DOHH2 (cell line): ENCODE data around the gene TMEM187.

Experiments used
- H3F3A ChIP-seq: fragments of 200-600 bp; sonication (generic), shearing (Covaris generic); 2 replicates; pipeline ENCODE4 v1.6.0; 2016; ENCODE audit warnings: antibody characterized with exemption, mild to moderate bottlenecking; ENCODE audit not compliant: control insufficient read depth, insufficient read depth
- H3K27ac ChIP-seq: fragments of 200-600 bp; sonication (generic); 2 replicates; pipeline ENCODE4 v1.5.1; 2014; ENCODE audit warnings: low read depth, mild to moderate bottlenecking, low read length, moderate library complexity
- H3K27me3 ChIP-seq: fragments of 200-600 bp; sonication (generic); 2 replicates; pipeline ENCODE4 v1.6.1; 2014; ENCODE audit warnings: mild to moderate bottlenecking, low read length, mixed read lengths; ENCODE audit not compliant: control insufficient read depth
- H3K36me3 ChIP-seq: fragments of 200-600 bp; sonication (generic); 2 replicates; pipeline ENCODE4 v1.6.1; 2014; ENCODE audit warnings: mild to moderate bottlenecking, low read length, moderate library complexity, mixed read lengths; ENCODE audit not compliant: control insufficient read depth
- H3K4me1 ChIP-seq: fragments of 200-600 bp; sonication (generic); 2 replicates; pipeline ENCODE4 v1.6.1; 2014; ENCODE audit warnings: mild to moderate bottlenecking, low read length, mixed read lengths; ENCODE audit not compliant: control insufficient read depth
- H3K4me2 ChIP-seq: fragments of 200-600 bp; sonication (generic); 2 replicates; pipeline ENCODE4 v1.6.0; 2014; ENCODE audit warnings: mild to moderate bottlenecking, low read length, moderate library complexity
- H3K4me3 ChIP-seq: fragments of 200-600 bp; sonication (generic); 2 replicates; pipeline ENCODE4 v1.5.1; 2014; ENCODE audit warnings: mild to moderate bottlenecking, low read length, mixed read lengths
- H3K79me2 ChIP-seq: fragments of 200-600 bp; sonication (generic); 2 replicates; pipeline ENCODE4 v1.6.1; 2014; ENCODE audit warnings: mild to moderate bottlenecking, low read length, mixed read lengths; ENCODE audit not compliant: control insufficient read depth
- H3K9me2 ChIP-seq: fragments of 200-600 bp; sonication (generic); replicated peaks from 2 replicates; pipeline ENCODE4 v1.6.1; 2014; ENCODE audit warnings: mild to moderate bottlenecking, low read length, mixed read lengths; ENCODE audit not compliant: control insufficient read depth
- H3K9me3 ChIP-seq: fragments of 200-600 bp; sonication (generic); 2 replicates; pipeline ENCODE4 v1.6.1; 2014; ENCODE audit warnings: antibody characterized with exemption, low read length, mixed read lengths; ENCODE audit not compliant: control insufficient read depth, insufficient read depth
- H4K20me1 ChIP-seq: fragments of 200-600 bp; sonication (generic); 2 replicates; pipeline ENCODE4 v1.6.0; 2014; ENCODE audit warnings: low read depth, mild to moderate bottlenecking, antibody characterized with exemption, low read length, moderate library complexity; ENCODE audit not compliant: control insufficient read depth, insufficient read depth
- EZH2phosphoT487 ChIP-seq: fragments of 200-600 bp; sonication (generic); IDR thresholded peaks from 2 replicates; pipeline ENCODE4 v1.6.1; 2017; ENCODE audit warnings: borderline replicate concordance, mild to moderate bottlenecking, antibody characterized with exemption, low read length, moderate library complexity, mixed read lengths
- TF ChIP-seq, protein P1 (sequence below): fragments of 200-600 bp; sonication (generic); IDR thresholded peaks from one replicate; pipeline ENCODE4 v1.5.1; 2014; ENCODE audit warnings: antibody characterized with exemption, mild to moderate bottlenecking, low read depth, low read length; ENCODE audit not compliant: poor library complexity, severe bottlenecking

The TMEM187 gene

DNA sequence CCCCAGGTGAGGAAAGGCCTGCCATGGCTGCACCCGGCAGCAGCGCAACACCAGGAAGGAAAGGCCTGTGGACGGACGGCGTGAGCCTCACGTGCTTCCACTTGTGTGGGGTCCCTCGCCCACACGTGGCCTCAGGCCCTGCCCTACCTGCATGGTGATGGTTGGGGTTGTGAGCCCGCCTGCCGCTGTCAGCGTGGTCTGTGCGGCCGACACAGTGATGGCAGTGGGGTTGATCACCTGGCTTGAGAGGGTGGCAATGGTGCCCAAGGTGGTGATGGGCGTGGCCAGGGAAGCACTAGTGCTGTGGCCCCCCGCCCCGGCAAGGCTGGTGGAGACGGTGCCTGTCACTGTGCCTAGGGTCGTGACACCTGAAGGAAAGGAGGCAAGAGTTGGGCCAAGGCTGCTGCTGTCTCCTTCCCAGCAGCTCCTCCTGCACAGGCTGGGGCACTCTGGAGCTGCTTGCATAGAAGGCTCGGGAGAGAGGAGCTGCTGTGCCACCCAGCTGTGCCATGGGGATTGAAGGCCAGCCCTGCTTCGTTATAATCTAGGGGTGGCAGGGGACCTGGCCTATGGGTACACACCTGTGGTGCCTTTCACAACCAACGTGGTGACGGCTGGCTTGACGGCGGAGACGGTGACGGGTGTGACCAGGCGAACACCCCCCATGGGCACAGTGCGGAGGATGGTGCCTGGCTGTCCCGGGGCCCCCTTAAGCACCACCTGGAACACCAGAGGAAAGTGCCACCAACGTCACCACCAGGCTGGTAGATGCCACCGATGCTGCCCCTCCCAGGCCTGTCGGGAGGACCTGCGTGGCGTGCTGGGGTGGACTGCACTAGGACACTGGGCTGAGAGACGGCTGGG is 16.3 kb upstream of the TMEM187 start:
- Histone ChIP-seq H4K20me1 (no peaks in the 10 kb centered on the region), H3K9me3 (no peaks in the 10 kb centered on the region), H3K4me3 (no peak overlapping the region), H3K36me3 (peaks cover 100% of the 10 kb centered on the region), H3K9me2 (no peaks in the 10 kb centered on the region), H3K4me2 (no peak overlapping the region), H3K4me1 (no peaks in the 10 kb centered on the region), H3F3A (no peaks in the 10 kb centered on the region), H3K79me2 (no peaks in the 10 kb centered on the region), H3K27me3 (no peaks in the 10 kb centered on the region), H3K27ac (no peak overlapping the region)
- no peak for TF ChIP-seq EZH2phosphoT487
- TF ChIP-seq, protein P1, sequence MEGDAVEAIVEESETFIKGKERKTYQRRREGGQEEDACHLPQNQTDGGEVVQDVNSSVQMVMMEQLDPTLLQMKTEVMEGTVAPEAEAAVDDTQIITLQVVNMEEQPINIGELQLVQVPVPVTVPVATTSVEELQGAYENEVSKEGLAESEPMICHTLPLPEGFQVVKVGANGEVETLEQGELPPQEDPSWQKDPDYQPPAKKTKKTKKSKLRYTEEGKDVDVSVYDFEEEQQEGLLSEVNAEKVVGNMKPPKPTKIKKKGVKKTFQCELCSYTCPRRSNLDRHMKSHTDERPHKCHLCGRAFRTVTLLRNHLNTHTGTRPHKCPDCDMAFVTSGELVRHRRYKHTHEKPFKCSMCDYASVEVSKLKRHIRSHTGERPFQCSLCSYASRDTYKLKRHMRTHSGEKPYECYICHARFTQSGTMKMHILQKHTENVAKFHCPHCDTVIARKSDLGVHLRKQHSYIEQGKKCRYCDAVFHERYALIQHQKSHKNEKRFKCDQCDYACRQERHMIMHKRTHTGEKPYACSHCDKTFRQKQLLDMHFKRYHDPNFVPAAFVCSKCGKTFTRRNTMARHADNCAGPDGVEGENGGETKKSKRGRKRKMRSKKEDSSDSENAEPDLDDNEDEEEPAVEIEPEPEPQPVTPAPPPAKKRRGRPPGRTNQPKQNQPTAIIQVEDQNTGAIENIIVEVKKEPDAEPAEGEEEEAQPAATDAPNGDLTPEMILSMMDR: no peak

DNA sequence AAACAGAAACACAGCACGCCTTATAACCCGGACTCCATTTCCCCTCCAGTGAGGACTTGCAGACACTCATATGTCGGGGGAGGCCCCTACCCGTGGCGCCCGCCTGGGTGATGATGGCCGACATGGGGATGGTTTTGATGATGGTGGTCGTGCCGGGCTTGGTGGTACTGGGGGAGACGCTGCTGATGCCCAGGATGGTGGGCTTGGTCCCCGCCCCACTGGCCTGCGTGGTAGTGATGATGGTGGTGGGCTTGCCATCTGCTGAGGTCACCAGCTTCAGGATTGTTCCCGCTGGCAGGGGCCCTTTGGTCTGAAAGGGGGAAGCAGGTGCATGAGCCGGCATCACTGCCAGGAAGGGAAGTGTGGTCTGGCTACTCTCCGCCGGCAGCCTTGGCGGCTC is 15.3 kb upstream of the TMEM187 start:
- no peaks in the 10 kb centered on the region for H3K27me3 ChIP-seq
- TF ChIP-seq, protein P1: no peak
- no peaks in the 10 kb centered on the region; the same call in 1 of the 2 replicates for H3K79me2 ChIP-seq
- no peak overlapping the region for H3K27ac ChIP-seq
- H4K20me1 ChIP-seq: no peaks in the 10 kb centered on the region
- H3K4me1 ChIP-seq: no peaks in the 10 kb centered on the region
- H3F3A ChIP-seq: no peaks in the 10 kb centered on the region
- peaks cover 100% of the 10 kb centered on the region for H3K36me3 ChIP-seq
- H3K9me3 ChIP-seq: no peaks in the 10 kb centered on the region
- no peak overlapping the region for H3K4me2 ChIP-seq
- no peaks in the 10 kb centered on the region for H3K9me2 ChIP-seq
- no peak overlapping the region for H3K4me3 ChIP-seq

DNA sequence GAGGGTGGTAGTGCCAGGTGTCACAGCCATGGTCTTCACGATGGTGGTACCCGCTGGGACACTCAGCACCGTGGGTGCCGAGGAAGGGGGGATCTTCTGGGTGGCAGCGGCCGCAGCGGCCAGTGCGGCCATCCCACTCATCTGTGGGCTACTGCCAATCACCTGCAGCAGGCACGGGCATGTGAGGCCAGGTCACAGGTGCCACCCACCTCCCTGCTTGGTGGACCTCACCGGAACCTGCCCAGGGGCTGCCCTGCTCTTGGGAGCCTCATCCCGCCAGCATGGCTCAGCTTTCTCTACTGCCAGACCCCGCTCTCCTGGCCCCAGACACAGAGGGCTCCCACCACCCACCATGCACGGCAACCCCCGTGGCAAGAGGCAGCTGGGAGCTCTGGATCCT is 13.9 kb upstream of the TMEM187 start:
- no peak overlapping the region for H3K4me3 ChIP-seq
- H3K9me3 ChIP-seq: no peaks in the 10 kb centered on the region
- H3K79me2 ChIP-seq: peaks cover 11% of the 10 kb centered on the region

More for the DNA sequence above, 13.9 kb upstream of the TMEM187 start:
- Histone ChIP-seq H3F3A (no peaks in the 10 kb centered on the region), H4K20me1 (no peaks in the 10 kb centered on the region), H3K4me2 (no peak overlapping the region), H3K36me3 (peaks cover 100% of the 10 kb centered on the region), H3K27ac (no peak overlapping the region), H3K9me2 (no peaks in the 10 kb centered on the region), H3K4me1 (no peaks in the 10 kb centered on the region), H3K27me3 (no peaks in the 10 kb centered on the region)
- TF ChIP-seq, protein P1: no peak
- no peak for TF ChIP-seq EZH2phosphoT487
